Esophagus muscularis mucosa (tissue), 4 donors: Measurements from ENCODE around the gene F8. TPM values are rescaled to one million over a fixed set of nuclear protein-coding genes. Genes with fewer than 3 reads are reported as not detected.

ENCODE experiments used
- DNase-seq: peaks from one replicate; pipeline ENCODE4 v3.0.0-alpha.2; 2017; ENCODE audit errors: extremely low spot score
- H3K27ac ChIP-seq, 4 donors: fragments of 200-600 bp; sonication (generic); replicated peaks in 1 of 4; 1 replicate in 3 of 4; 2 replicates in 1 of 4; pipeline ENCODE4 v1.5.1; 2016 to 2019; ENCODE audit warnings: mild to moderate bottlenecking in 1 of 4
- H3K27me3 ChIP-seq, 4 donors: fragments of 200-600 bp; sonication (generic); one replicate each; pipeline versions ENCODE4 v1.5.1 to v1.6.0; 2016 to 2019
- H3K36me3 ChIP-seq, 4 donors: fragments of 200-600 bp; sonication (generic); one replicate each; pipeline ENCODE4 v1.5.1; 2016 to 2019
- H3K4me1 ChIP-seq, 4 donors: fragments of 200-600 bp; sonication (generic); one replicate each; pipeline ENCODE4 v1.5.1; 2016 to 2019
- H3K4me3 ChIP-seq, 4 donors: fragments of 200-600 bp; sonication (generic); 1 replicate in 2 of 4; 2 replicates in 2 of 4; pipeline ENCODE4 v1.5.1; 2016 to 2019; ENCODE audit warnings: mild to moderate bottlenecking in 4 of 4, moderate library complexity in 1 of 4
- H3K9me3 ChIP-seq, 4 donors: fragments of 200-600 bp; sonication (generic); 1 replicate in 3 of 4; 2 replicates in 1 of 4; pipeline ENCODE4 v1.5.1; 2016 to 2019
- CTCF ChIP-seq, 3 experiments: fragments of 200-600 bp in 2 of 3; fragments of 450-650 bp in 1 of 3; sonication (generic) in 2 of 3; IDR thresholded peaks; one replicate each; pipeline ENCODE4 v1.5.1; 2017 to 2019; ENCODE audit warnings: antibody characterized with exemption in 3 of 3, mild to moderate bottlenecking in 2 of 3, moderate library complexity in 1 of 3
- EP300 ChIP-seq: sonication (generic); formaldehyde crosslinking; IDR thresholded peaks from one replicate; pipeline ENCODE4 v1.6.1; 2017; ENCODE audit warnings: antibody characterized with exemption
- POLR2A ChIP-seq: fragments of 450-650 bp; IDR thresholded peaks from one replicate; pipeline ENCODE4 v1.6.1; 2017; ENCODE audit warnings: antibody characterized with exemption, moderate library complexity, mild to moderate bottlenecking, low read depth
- POLR2AphosphoS5 ChIP-seq, 2 donors: sonication (generic); formaldehyde crosslinking; IDR thresholded peaks; one replicate each; pipeline ENCODE4 v1.6.1; 2017; ENCODE audit warnings: antibody characterized with exemption in 2 of 2
- WGBS: methylation state at CpG from one replicate; pipeline ENCODE4 v1.1.5; 2018; 5-methylcytosine and 5-hydroxymethylcytosine counted together
- intact Hi-C: fragments of 100-400 bp; cut with DNase I; formaldehyde crosslinking; loops from one replicate; pipeline ENCODE4 v1.15.1; 2023
- total RNA-seq, 4 donors: library from RNA; depleted of rRNA; stranded (reverse); fragments of >200 nt; gene quantifications; one replicate each; pipeline versions ENCODE4 v1.1.0 to v1.2.1, GENCODE V29; 2016

Gene F8
- total RNA-seq, 4 donors from 2014 or later, result 17.0 to 30.0 (median 22.3) TPM

GRCh38 chrX:154833746-154834274 lies 188.7 kb downstream of the F8 start:
- no peak overlapping the region for H3K4me3 ChIP-seq
- H3K9me3 ChIP-seq, result no peaks in the 10 kb centered on the region
- intact Hi-C loops, result no loop called here
- no peak for TF ChIP-seq CTCF (IDR thresholded peaks at IDR 0.05)
- no peak for TF ChIP-seq POLR2A
- TF ChIP-seq POLR2AphosphoS5 (IDR thresholded peaks at IDR 0.05), result no peak
- TF ChIP-seq EP300, result no peak
- no peaks in the 10 kb centered on the region for H3K36me3 ChIP-seq
- no peak for DNase-seq
- H3K27me3 ChIP-seq, result no peaks in the 10 kb centered on the region
- no peak overlapping the region for H3K27ac ChIP-seq
- WGBS, result 73% methylated on average over 3 of the region's 3 CpGs
- no peaks in the 10 kb centered on the region for H3K4me1 ChIP-seq

- 6% methylated on average over 1 of the region's 1 CpG for WGBS
- Histone ChIP-seq H3K9me3 (no peaks in the 10 kb centered on the region), H3K27me3 (no peaks in the 10 kb centered on the region), H3K4me3 (no peak overlapping the region), H3K27ac (no peak overlapping the region), H3K36me3 (no peaks in the 10 kb centered on the region), H3K4me1 (no peaks in the 10 kb centered on the region)
- DNase-seq, result no peak
- TF ChIP-seq CTCF (IDR thresholded peaks at IDR 0.05) (no peak), POLR2AphosphoS5 (IDR thresholded peaks at IDR 0.05) (no peak), POLR2A (no peak), EP300 (no peak)
- intact Hi-C loops, result no loop called here
Measured at GRCh38 chrX:154829926-154830442, 192.5 kb downstream of the F8 start.

GRCh38 chrX:154829134-154829533 lies 193.4 kb downstream of the F8 start:
- intact Hi-C loops, result no loop called here
- TF ChIP-seq CTCF (IDR thresholded peaks at IDR 0.05), result no peak
- H3K4me3 ChIP-seq, result no peak overlapping the region
- H3K4me1 ChIP-seq, result no peaks in the 10 kb centered on the region
- H3K27me3 ChIP-seq, result no peaks in the 10 kb centered on the region
- H3K36me3 ChIP-seq, result no peaks in the 10 kb centered on the region
- H3K9me3 ChIP-seq, result no peaks in the 10 kb centered on the region
- H3K27ac ChIP-seq, result no peak overlapping the region
- no peak for DNase-seq

GRCh38 chrX:154828016-154828408 lies 194.5 kb downstream of the F8 start:
- 55% methylated on average over 2 of the region's 2 CpGs for WGBS
- Histone ChIP-seq H3K9me3 (no peaks in the 10 kb centered on the region), H3K36me3 (no peaks in the 10 kb centered on the region), H3K27me3 (no peaks in the 10 kb centered on the region), H3K27ac (no peak overlapping the region), H3K4me1 (no peaks in the 10 kb centered on the region), H3K4me3 (no peak overlapping the region)
- no peak for DNase-seq
- TF ChIP-seq POLR2A (no peak), CTCF (IDR thresholded peaks at IDR 0.05) (no peak), EP300 (no peak), POLR2AphosphoS5 (IDR thresholded peaks at IDR 0.05) (no peak)
- intact Hi-C loops, result no loop called here
